CD4-positive, CD25-positive, alpha-beta regulatory T cell (primary cell): ENCODE measurements around the gene KLHL6. TPM values are rescaled to one million over a fixed set of nuclear protein-coding genes. Genes with fewer than 3 reads are reported as not detected.
"Not testable (repeated sequence)": the region's sequence is repeated elsewhere in the genome, so short reads cannot be mapped to it uniquely, and the experiment has no call there.

Experiments
- ATAC-seq, 2 donors: fragments of 150-1000 bp; cut with Tn5 transposase; one replicate each; pipeline ENCODE4 v1.10.0; 2021; ENCODE audit warnings: low read depth in 2 of 2, moderate number of reproducible peaks in 2 of 2, moderate library complexity in 1 of 2
- DNase-seq, 3 donors: peaks; one replicate each; pipeline versions ENCODE4 v3.0.0 to v3.0.0-alpha.2; 2012 to 2022; ENCODE audit warnings: mixed read lengths in 1 of 3
- H3K27ac ChIP-seq: one replicate; pipeline ENCODE4 v1.7.0; 2013; ENCODE audit warnings: mild to moderate bottlenecking, low read length; ENCODE audit not compliant: insufficient read depth, poor library complexity, severe bottlenecking
- H3K27me3 ChIP-seq: one replicate; pipeline ENCODE4 v1.7.0; 2013; ENCODE audit warnings: low read length; ENCODE audit not compliant: control insufficient read depth, insufficient read depth
- H3K36me3 ChIP-seq: one replicate; pipeline ENCODE4 v1.7.0; 2013; ENCODE audit warnings: mild to moderate bottlenecking, low read length, moderate library complexity; ENCODE audit not compliant: control insufficient read depth, insufficient read depth
- H3K4me1 ChIP-seq: 2 replicates; pipeline ENCODE4 v1.7.0; 2013; ENCODE audit warnings: mild to moderate bottlenecking, low read length; ENCODE audit not compliant: insufficient read depth, control insufficient read depth, poor library complexity, severe bottlenecking
- H3K4me3 ChIP-seq: one replicate; pipeline ENCODE4 v1.7.0; 2013; ENCODE audit warnings: low read depth, mild to moderate bottlenecking, low read length, moderate library complexity
- H3K9me3 ChIP-seq, 2 experiments: 1 replicate in 1 of 2; 2 replicates in 1 of 2; pipeline ENCODE4 v1.7.0; 2013; ENCODE audit warnings: low read length in 2 of 2, mild to moderate bottlenecking in 1 of 2, moderate library complexity in 1 of 2; ENCODE audit not compliant: control insufficient read depth in 2 of 2
- H3K27ac Mint-ChIP-seq, 3 donors: one replicate each; pipeline ENCODE4 v1.8.0; 2020 to 2022; ENCODE audit warnings: mild to moderate bottlenecking in 3 of 3, mixed read lengths in 3 of 3, moderate library complexity in 2 of 3
- H3K27me3 Mint-ChIP-seq: one replicate; pipeline ENCODE4 v1.8.0; 2022; ENCODE audit warnings: mild to moderate bottlenecking, mixed read lengths
- H3K36me3 Mint-ChIP-seq: one replicate; pipeline ENCODE4 v1.8.0; 2020; ENCODE audit warnings: mixed read lengths
- H3K4me1 Mint-ChIP-seq, 4 donors: one replicate each; pipeline ENCODE4 v1.8.0; 2020 to 2022; ENCODE audit warnings: mixed read lengths in 4 of 4, mild to moderate bottlenecking in 1 of 4
- H3K4me3 Mint-ChIP-seq, 4 donors: one replicate each; pipeline ENCODE4 v1.8.0; 2020 to 2022; ENCODE audit warnings: mild to moderate bottlenecking in 4 of 4, mixed read lengths in 4 of 4, moderate library complexity in 3 of 4
- H3K9me3 Mint-ChIP-seq, 7 donors: one replicate each; pipeline ENCODE4 v1.8.0; 2020 to 2022; ENCODE audit warnings: mixed read lengths in 7 of 7, mild to moderate bottlenecking in 3 of 7, moderate library complexity in 2 of 7
- polyA plus RNA-seq, 4 donors: library from polyadenylated mRNA; unstranded; fragments of 300-500 nt; fragmentation: Illumina TruSeq; gene quantifications; one replicate each; pipeline ENCODE4 v1.2.3, GENCODE V29; 2021
- total RNA-seq: library from RNA; stranded (reverse); gene quantifications from one replicate; pipeline ENCODE4 v1.2.3, GENCODE V29; 2022

Gene KLHL6
- total and polyA plus RNA-seq, 5 donors from 2014 or later: 17.8 to 48.2 (median 20.4) TPM

GRCh38 chr3:183478501-183478900 lies 77.0 kb downstream of the KLHL6 start:
- ATAC-seq (no peak), DNase-seq (no peak)
- peaks cover 15% of the 10 kb centered on the region for H3K27me3 Mint-ChIP-seq
- no peak overlapping the region for H3K27ac Mint-ChIP-seq
- no peak overlapping the region for H3K27ac ChIP-seq
- H3K4me1 Mint-ChIP-seq: peaks cover 0 to 3% (median 0%) of the 10 kb centered on the region in 4 donors
- H3K4me3 ChIP-seq: no peak overlapping the region
- H3K9me3 Mint-ChIP-seq: peaks cover 0 to 1% (median 0%) of the 10 kb centered on the region in 7 donors
- H3K9me3 ChIP-seq: no peaks in the 10 kb centered on the region
- no peak overlapping the region for H3K4me3 Mint-ChIP-seq
- H3K36me3 Mint-ChIP-seq: no peaks in the 10 kb centered on the region
- no peaks in the 10 kb centered on the region for H3K36me3 ChIP-seq
- H3K4me1 ChIP-seq: no peaks in the 10 kb centered on the region
- no peaks in the 10 kb centered on the region for H3K27me3 ChIP-seq

- H3K27ac Mint-ChIP-seq: peak overlapping the region in 1 of 3 donors; percentile 69
- Histone ChIP-seq H3K4me1 (no peaks in the 10 kb centered on the region), H3K27me3 (no peaks in the 10 kb centered on the region), H3K9me3 (no peaks in the 10 kb centered on the region), H3K36me3 (no peaks in the 10 kb centered on the region), H3K27ac (no peak overlapping the region), H3K4me3 (no peak overlapping the region)
- DNase-seq (no peak), ATAC-seq (no peak)
- peaks cover 15% of the 10 kb centered on the region for H3K27me3 Mint-ChIP-seq
- H3K4me3 Mint-ChIP-seq: no peak overlapping the region
- H3K4me1 Mint-ChIP-seq: peaks cover 0 to 3% (median 0%) of the 10 kb centered on the region in 4 donors
- H3K36me3 Mint-ChIP-seq: no peaks in the 10 kb centered on the region
- H3K9me3 Mint-ChIP-seq: peaks cover 0 to 1% (median 0%) of the 10 kb centered on the region in 7 donors
Observed at GRCh38 chr3:183477801-183478456, 77.6 kb downstream of the KLHL6 start.

GRCh38 chr3:183475764-183476162 lies 79.7 kb downstream of the KLHL6 start:
- H3K27me3 ChIP-seq, H3K36me3 ChIP-seq, H3K4me1 Mint-ChIP-seq, H3K9me3 Mint-ChIP-seq, H3K4me3 ChIP-seq, H3K36me3 Mint-ChIP-seq, H3K27ac ChIP-seq, H3K4me3 Mint-ChIP-seq, DNase-seq, H3K9me3 ChIP-seq, H3K4me1 ChIP-seq, ATAC-seq: not testable (repeated sequence)
- Mint-ChIP-seq H3K27me3 (peaks cover 15% of the 10 kb centered on the region), H3K27ac (peak overlapping the region in 1 of 3 donors; percentile 52)

GRCh38 chr3:183475016-183475763 lies 80.3 kb downstream of the KLHL6 start:
- no peaks in the 10 kb centered on the region for H3K4me1 ChIP-seq
- no peak overlapping the region for H3K27ac ChIP-seq
- Mint-ChIP-seq H3K27ac (peak overlapping the region in 1 of 3 donors; percentile 81), H3K27me3 (peaks cover 9% of the 10 kb centered on the region), H3K36me3 (no peaks in the 10 kb centered on the region), H3K4me1 (no peaks in the 10 kb centered on the region), H3K4me3 (no peak overlapping the region), H3K9me3 (peaks cover 0 to 1% (median 0%) of the 10 kb centered on the region in 7 donors)
- H3K4me3 ChIP-seq: no peak overlapping the region
- no peaks in the 10 kb centered on the region for H3K27me3 ChIP-seq
- H3K9me3 ChIP-seq: no peaks in the 10 kb centered on the region
- DNase-seq (no peak), ATAC-seq (no peak)
- H3K36me3 ChIP-seq: no peaks in the 10 kb centered on the region

- H3K9me3 ChIP-seq: no peaks in the 10 kb centered on the region
- H3K9me3 Mint-ChIP-seq: peaks cover 0 to 1% (median 0%) of the 10 kb centered on the region in 7 donors
- no peaks in the 10 kb centered on the region for H3K27me3 ChIP-seq
- H3K4me1 ChIP-seq: no peaks in the 10 kb centered on the region
- DNase-seq (no peak), ATAC-seq (no peak)
- H3K36me3 Mint-ChIP-seq: no peaks in the 10 kb centered on the region
- peaks cover 14% of the 10 kb centered on the region for H3K27me3 Mint-ChIP-seq
- H3K27ac ChIP-seq: no peak overlapping the region
- H3K27ac Mint-ChIP-seq: no peak overlapping the region
- H3K4me1 Mint-ChIP-seq: peaks cover 5 to 7% (median 6%) of the 10 kb centered on the region in 4 donors
- no peak overlapping the region for H3K4me3 Mint-ChIP-seq
- H3K36me3 ChIP-seq: no peaks in the 10 kb centered on the region
- no peak overlapping the region for H3K4me3 ChIP-seq
Observed at GRCh38 chr3:183473969-183474368, 81.5 kb downstream of the KLHL6 start.

GRCh38 chr3:183472155-183472554 lies 83.4 kb downstream of the KLHL6 start:
- Mint-ChIP-seq H3K4me1 (peaks cover 5 to 7% (median 6%) of the 10 kb centered on the region in 4 donors), H3K9me3 (peaks cover 0 to 1% (median 0%) of the 10 kb centered on the region in 7 donors), H3K27ac (no peak overlapping the region), H3K27me3 (peaks cover 14% of the 10 kb centered on the region), H3K36me3 (no peaks in the 10 kb centered on the region), H3K4me3 (no peak overlapping the region)
- Histone ChIP-seq H3K4me3 (no peak overlapping the region), H3K4me1 (no peaks in the 10 kb centered on the region), H3K36me3 (no peaks in the 10 kb centered on the region), H3K27ac (no peak overlapping the region), H3K9me3 (no peaks in the 10 kb centered on the region), H3K27me3 (no peaks in the 10 kb centered on the region)
- ATAC-seq (no peak), DNase-seq (no peak)

GRCh38 chr3:183468424-183468823 lies 87.1 kb downstream of the KLHL6 start:
- no peaks in the 10 kb centered on the region for H3K27me3 ChIP-seq
- H3K36me3 ChIP-seq: no peaks in the 10 kb centered on the region
- Mint-ChIP-seq H3K4me1 (peaks cover 5 to 7% (median 6%) of the 10 kb centered on the region in 4 donors), H3K27me3 (peaks cover 5% of the 10 kb centered on the region), H3K36me3 (no peaks in the 10 kb centered on the region), H3K9me3 (no peaks in the 10 kb centered on the region), H3K4me3 (no peak overlapping the region), H3K27ac (peak overlapping the region in 1 of 3 donors; percentile 60)
- no peak overlapping the region for H3K27ac ChIP-seq
- no peaks in the 10 kb centered on the region for H3K9me3 ChIP-seq
- DNase-seq (peak in 1 of 3 donors; percentile 51), ATAC-seq (peak in 1 of 2 donors; percentile 35)
- no peaks in the 10 kb centered on the region for H3K4me1 ChIP-seq
- H3K4me3 ChIP-seq: no peak overlapping the region
